D721Med (cell line): Measurements from ENCODE around the gene ZNF331.

Experiments
- DNase-seq: peaks from one replicate; pipeline ENCODE4 v3.0.0; 2011; ENCODE audit warnings: low spot score; ENCODE audit not compliant: insufficient read length
- FAIRE-seq: peaks from 2 replicates; lab custom pipeline; 2011; peaks lifted over from hg19 to GRCh38; lab: Jason Lieb, UNC
- CTCF ChIP-seq: IDR thresholded peaks from 2 replicates; pipeline ENCODE4 v1.5.1; 2012; ENCODE audit warnings: mild to moderate bottlenecking, control low read depth; ENCODE audit not compliant: insufficient read depth; ENCODE audit errors: missing control alignments

The ZNF331 gene

DNA sequence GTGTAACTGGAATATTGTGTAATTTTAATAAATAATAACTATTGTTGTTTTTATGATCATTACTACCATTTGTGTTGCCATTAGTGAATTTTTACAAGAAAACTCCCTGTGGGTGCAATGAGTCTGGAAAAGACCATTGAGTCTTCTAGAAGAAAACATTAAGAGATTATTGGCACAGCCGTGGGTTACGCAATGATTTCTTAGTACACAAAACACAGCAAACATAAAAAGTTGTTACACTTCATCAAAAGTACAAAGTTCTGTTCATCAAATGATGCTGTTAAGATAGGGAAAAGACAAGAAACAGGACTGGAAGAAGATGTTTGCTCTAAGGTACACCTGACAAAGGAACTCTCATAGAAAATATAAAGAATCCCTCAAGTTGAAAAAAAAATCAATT lies 41.6 kb downstream of the ZNF331 start:
- DNase-seq (no peak), FAIRE-seq (no peak)
- no peak for TF ChIP-seq CTCF

- DNase-seq (no peak), FAIRE-seq (no peak)
- TF ChIP-seq CTCF: no peak
Observed at GRCh38 chr19:53580871-53581835, 43.2 kb downstream of the ZNF331 start.

DNA sequence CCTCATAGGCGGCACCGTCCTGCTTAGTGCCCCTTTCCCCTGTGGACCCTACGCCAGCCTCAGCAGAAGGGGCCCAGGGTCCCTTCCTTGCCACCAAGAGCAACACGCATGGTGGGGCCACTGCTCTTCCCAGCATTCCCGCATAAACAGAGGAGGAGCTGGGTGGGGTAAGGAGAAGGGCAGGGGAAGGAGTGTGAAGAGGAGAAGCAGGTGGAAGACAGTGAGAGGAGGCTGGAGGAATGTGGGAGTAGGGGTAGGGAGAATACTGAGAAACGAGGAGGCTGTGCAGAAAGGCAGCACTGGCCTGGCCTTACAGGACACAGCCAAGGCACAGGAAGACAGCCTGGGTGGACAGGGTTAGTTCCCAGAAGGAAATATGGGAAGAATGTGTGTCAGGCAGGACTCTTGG lies 43.9 kb downstream of the ZNF331 start:
- TF ChIP-seq CTCF: no peak
- FAIRE-seq: no peak

GRCh38 chr19:53583181-53583580 lies 45.2 kb downstream of the ZNF331 start:
- FAIRE-seq (no peak), DNase-seq (no peak)
- no peak for TF ChIP-seq CTCF

More for the DNA sequence above, 43.9 kb downstream of the ZNF331 start:
- DNase-seq: no peak

DNA sequence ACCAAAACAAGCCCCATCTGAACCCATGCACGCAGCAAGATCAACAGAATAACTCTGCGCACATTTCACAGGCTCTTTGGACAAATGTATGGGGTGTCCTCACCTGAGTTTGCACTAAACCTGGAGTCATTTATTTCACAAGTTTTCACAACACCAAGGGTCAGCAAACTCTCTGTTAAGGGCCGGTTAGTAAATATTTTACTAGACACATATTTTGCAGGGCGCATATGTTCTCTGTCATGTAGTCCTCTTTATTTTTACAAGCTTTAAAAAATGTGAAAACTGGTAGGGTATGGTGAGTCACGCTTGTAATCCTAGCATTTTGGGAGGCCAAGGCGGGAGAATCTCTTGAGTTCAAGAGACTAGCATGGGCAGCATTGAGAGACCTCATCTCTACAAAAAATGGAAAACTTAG lies 48.3 kb downstream of the ZNF331 start:
- DNase-seq: no peak
- FAIRE-seq: no peak
- TF ChIP-seq CTCF: no peak

GRCh38 chr19:53594811-53595509 lies 57.0 kb downstream of the ZNF331 start:
- DNase-seq: no peak
- no peak for FAIRE-seq
- no peak for TF ChIP-seq CTCF
